ENCODE measurements around the gene ZNF282. TPM values are rescaled to one million over a fixed set of nuclear protein-coding genes. Genes with fewer than 3 reads are reported as not detected.

The ZNF282 gene
- total RNA-seq, 2 donors from 2014 or later, result 10.7 to 12.1 TPM

GRCh38 chr7:149255174-149255573 lies 59.8 kb downstream of the ZNF282 start:
- Histone ChIP-seq H3K36me3 (peaks cover 57% of the 10 kb centered on the region), H3K4me3 (no peak overlapping the region), H3K9me3 (no peaks in the 10 kb centered on the region), H3K4me1 (no peaks in the 10 kb centered on the region), H3K27me3 (no peaks in the 10 kb centered on the region), H3K27ac (no peak overlapping the region)
- DNase-seq (ENCODE audit: low spot score), result no peak
- TF ChIP-seq, protein P1, sequence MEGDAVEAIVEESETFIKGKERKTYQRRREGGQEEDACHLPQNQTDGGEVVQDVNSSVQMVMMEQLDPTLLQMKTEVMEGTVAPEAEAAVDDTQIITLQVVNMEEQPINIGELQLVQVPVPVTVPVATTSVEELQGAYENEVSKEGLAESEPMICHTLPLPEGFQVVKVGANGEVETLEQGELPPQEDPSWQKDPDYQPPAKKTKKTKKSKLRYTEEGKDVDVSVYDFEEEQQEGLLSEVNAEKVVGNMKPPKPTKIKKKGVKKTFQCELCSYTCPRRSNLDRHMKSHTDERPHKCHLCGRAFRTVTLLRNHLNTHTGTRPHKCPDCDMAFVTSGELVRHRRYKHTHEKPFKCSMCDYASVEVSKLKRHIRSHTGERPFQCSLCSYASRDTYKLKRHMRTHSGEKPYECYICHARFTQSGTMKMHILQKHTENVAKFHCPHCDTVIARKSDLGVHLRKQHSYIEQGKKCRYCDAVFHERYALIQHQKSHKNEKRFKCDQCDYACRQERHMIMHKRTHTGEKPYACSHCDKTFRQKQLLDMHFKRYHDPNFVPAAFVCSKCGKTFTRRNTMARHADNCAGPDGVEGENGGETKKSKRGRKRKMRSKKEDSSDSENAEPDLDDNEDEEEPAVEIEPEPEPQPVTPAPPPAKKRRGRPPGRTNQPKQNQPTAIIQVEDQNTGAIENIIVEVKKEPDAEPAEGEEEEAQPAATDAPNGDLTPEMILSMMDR (IDR thresholded peaks at IDR 0.05), result no peak

GRCh38 chr7:149256568-149256967 lies 61.2 kb downstream of the ZNF282 start:
- DNase-seq (ENCODE audit: low spot score), result no peak
- Histone ChIP-seq H3K27me3 (no peaks in the 10 kb centered on the region), H3K4me1 (peaks cover 0 to 6% of the 10 kb centered on the region in 2 donors), H3K27ac (no peak overlapping the region), H3K36me3 (peaks cover 43% of the 10 kb centered on the region), H3K9me3 (no peaks in the 10 kb centered on the region), H3K4me3 (no peak overlapping the region)
- TF ChIP-seq, protein P1 (IDR thresholded peaks at IDR 0.05), result no peak

DNA sequence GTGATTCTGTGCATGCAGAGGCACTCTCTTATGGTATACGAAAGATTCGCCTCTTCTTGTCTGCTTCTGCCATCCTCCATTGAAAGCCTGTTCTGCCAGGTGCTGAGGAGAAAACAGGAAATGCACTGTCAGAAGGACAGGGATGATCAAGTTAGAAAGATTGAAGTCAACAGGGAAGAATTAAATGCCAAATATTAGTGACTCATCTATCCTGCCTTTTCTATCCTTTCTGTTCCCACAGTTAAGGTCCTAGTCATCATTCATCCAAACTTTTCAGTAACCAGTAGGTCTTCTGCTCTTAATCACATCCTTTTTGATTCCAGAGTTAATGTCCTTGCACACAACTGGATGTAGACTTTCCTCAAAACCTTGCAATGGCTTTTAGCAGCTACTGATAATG lies 61.8 kb downstream of the ZNF282 start:
- no peak overlapping the region for H3K4me3 ChIP-seq
- H3K36me3 ChIP-seq, result peaks cover 37% of the 10 kb centered on the region

DNA sequence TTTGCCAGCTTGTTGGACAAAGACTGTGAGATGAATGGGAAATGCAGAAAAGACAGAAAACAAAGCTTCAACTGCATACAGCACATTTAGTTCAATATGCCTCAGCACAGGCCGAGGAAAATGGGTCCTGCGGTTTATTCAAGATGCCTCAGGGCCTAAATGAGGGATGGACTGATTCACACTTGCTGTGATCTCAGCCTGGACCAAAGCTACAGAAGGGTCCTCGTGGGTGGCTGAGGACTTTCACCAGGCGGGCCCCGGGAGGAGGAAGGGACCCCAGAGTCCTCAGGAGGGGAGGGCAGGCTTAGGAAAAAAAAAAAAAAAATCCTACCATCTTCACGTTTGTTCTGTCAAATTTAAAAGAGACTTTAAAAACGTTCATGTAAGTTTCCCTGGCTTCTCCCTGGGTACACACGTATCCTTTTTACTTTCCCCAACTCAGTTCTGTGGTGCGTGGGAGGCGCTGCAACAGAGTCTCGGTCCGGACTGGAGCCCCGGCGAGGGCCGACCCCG lies 66.0 kb downstream of the ZNF282 start:
- Histone ChIP-seq H3K27me3 (no peaks in the 10 kb centered on the region), H3K27ac (peak overlapping the region; percentile 85 to 89), H3K4me1 (peaks cover 0 to 29% of the 10 kb centered on the region in 2 donors), H3K9me3 (no peaks in the 10 kb centered on the region), H3K4me3 (peak overlapping the region; percentile 45 to 60), H3K36me3 (peaks cover 2% of the 10 kb centered on the region)
- DNase-seq (ENCODE audit: low spot score), result no peak
- TF ChIP-seq, protein P1 (IDR thresholded peaks at IDR 0.05), result no peak

More for the DNA sequence above, 61.8 kb downstream of the ZNF282 start:
- H3K4me1 ChIP-seq, result peaks cover 0 to 7% of the 10 kb centered on the region in 2 donors
- no peaks in the 10 kb centered on the region for H3K9me3 ChIP-seq
- TF ChIP-seq, protein P1 (IDR thresholded peaks at IDR 0.05), result no peak
- DNase-seq (ENCODE audit: low spot score), result no peak
- no peaks in the 10 kb centered on the region for H3K27me3 ChIP-seq
- no peak overlapping the region for H3K27ac ChIP-seq

GRCh38 chr7:149261829-149262617 lies 66.7 kb downstream of the ZNF282 start, which contains the start of gene ZNF783:
ZNF783 (plus strand) TSS chr7:149262196; CDS start chr7:149262334, 138 bp downstream.
- no peaks in the 10 kb centered on the region for H3K9me3 ChIP-seq
- peak within 1 kb of the TSS; percentile 45 to 60 for H3K4me3 ChIP-seq
- H3K4me1 ChIP-seq, result peaks cover 0 to 29% of the 10 kb centered on the region in 2 donors
- no peaks in the 10 kb centered on the region for H3K27me3 ChIP-seq
- H3K27ac ChIP-seq, result peak within 1 kb of the TSS; percentile 85 to 89
- TF ChIP-seq, protein P1 (IDR thresholded peaks at IDR 0.05), result peak; percentile 85 to 93
- peak; percentile 83 for DNase-seq (ENCODE audit: low spot score)
- H3K36me3 ChIP-seq, result peaks cover 9% of the 10 kb centered on the region
